Trophoblast cell (in vitro differentiated cells and primary cell): ENCODE measurements around the gene SLC35F3.

ENCODE experiments used
- DNase-seq, 2 donors: peaks; one replicate each; pipeline ENCODE4 v3.0.0-alpha.2; 2016
- H2AFZ ChIP-seq: 2 replicates; pipeline ENCODE4 v1.6.1; 2013; ENCODE audit warnings: low read length, moderate library complexity, mild to moderate bottlenecking; ENCODE audit not compliant: insufficient read depth, poor library complexity
- H2AK5ac ChIP-seq: 2 replicates; pipeline ENCODE4 v1.6.1; 2013; ENCODE audit warnings: mild to moderate bottlenecking, low read length
- H2BK120ac ChIP-seq: 2 replicates; pipeline ENCODE4 v1.6.1; 2013; ENCODE audit warnings: low read length, mild to moderate bottlenecking, moderate library complexity; ENCODE audit not compliant: insufficient read depth, poor library complexity
- H2BK12ac ChIP-seq: 2 replicates; pipeline ENCODE4 v1.6.1; 2013; ENCODE audit warnings: mild to moderate bottlenecking, low read length, moderate library complexity
- H2BK5ac ChIP-seq: 2 replicates; pipeline ENCODE4 v1.6.1; 2013; ENCODE audit warnings: low read length, low read depth, moderate library complexity, mild to moderate bottlenecking; ENCODE audit not compliant: poor library complexity
- H3K14ac ChIP-seq: 2 replicates; pipeline ENCODE4 v1.6.1; 2013; ENCODE audit warnings: mild to moderate bottlenecking, low read length
- H3K18ac ChIP-seq: 2 replicates; pipeline ENCODE4 v1.6.1; 2013; ENCODE audit warnings: mild to moderate bottlenecking, low read length
- H3K23ac ChIP-seq: 2 replicates; pipeline ENCODE4 v1.6.1; 2013; ENCODE audit warnings: low read length
- H3K27ac ChIP-seq: 2 replicates; pipeline ENCODE4 v1.5.1; 2013; ENCODE audit warnings: low read depth, mild to moderate bottlenecking, inconsistent platforms, low read length, moderate library complexity
- H3K27me3 ChIP-seq: 2 replicates; pipeline ENCODE4 v1.6.1; 2013; ENCODE audit warnings: inconsistent platforms, mild to moderate bottlenecking, low read length, moderate library complexity; ENCODE audit not compliant: insufficient read depth
- H3K36me3 ChIP-seq, 2 experiments: 1 replicate in 1 of 2; 2 replicates in 1 of 2; pipeline ENCODE4 v1.6.1; 2013; ENCODE audit warnings: low read length in 2 of 2, mild to moderate bottlenecking in 2 of 2, moderate library complexity in 1 of 2; ENCODE audit not compliant: insufficient read depth in 2 of 2, control insufficient read depth in 1 of 2
- H3K4ac ChIP-seq: 2 replicates; pipeline ENCODE4 v1.6.1; 2013; ENCODE audit warnings: low read depth, mild to moderate bottlenecking, low read length, moderate library complexity
- H3K4me1 ChIP-seq, 2 experiments: 1 replicate in 1 of 2; 2 replicates in 1 of 2; pipeline ENCODE4 v1.6.1; 2013; ENCODE audit warnings: low read length in 2 of 2, mild to moderate bottlenecking in 2 of 2, moderate library complexity in 1 of 2; ENCODE audit not compliant: insufficient read depth in 2 of 2, control insufficient read depth in 1 of 2
- H3K4me2 ChIP-seq: 2 replicates; pipeline ENCODE4 v1.6.1; 2013; ENCODE audit warnings: inconsistent platforms, mild to moderate bottlenecking, low read length, moderate library complexity
- H3K4me3 ChIP-seq: 2 replicates; pipeline ENCODE4 v1.5.1; 2013; ENCODE audit warnings: mild to moderate bottlenecking, low read depth, low read length, inconsistent platforms
- H3K79me1 ChIP-seq: one replicate; pipeline ENCODE4 v1.6.1; 2013; ENCODE audit warnings: low read length
- H3K79me2 ChIP-seq: 2 replicates; pipeline ENCODE4 v1.6.1; 2013; ENCODE audit warnings: low read length, mild to moderate bottlenecking; ENCODE audit not compliant: control insufficient read depth, insufficient read depth, poor library complexity
- H3K9ac ChIP-seq: 2 replicates; pipeline ENCODE4 v1.6.1; 2013; ENCODE audit warnings: mild to moderate bottlenecking, low read length
- H3K9me3 ChIP-seq: 2 replicates; pipeline ENCODE4 v1.6.1; 2013; ENCODE audit warnings: low read depth, mild to moderate bottlenecking, control low read depth, inconsistent platforms, low read length; ENCODE audit not compliant: insufficient read depth
- H4K12ac ChIP-seq: 2 replicates; pipeline ENCODE4 v1.6.1; 2013; ENCODE audit warnings: low read depth, mild to moderate bottlenecking, low read length, moderate library complexity
- H4K8ac ChIP-seq: 2 replicates; pipeline ENCODE4 v1.6.1; 2013; ENCODE audit warnings: low read depth, mild to moderate bottlenecking, low read length, moderate library complexity
- H4K91ac ChIP-seq: one replicate; pipeline ENCODE4 v1.6.1; 2013; ENCODE audit warnings: low read depth, mild to moderate bottlenecking, low read length, moderate library complexity
- WGBS: extraction: QIAGEN DNeasy Blood & Tissue Kit; methylation state at CpG from one replicate; pipeline ENCODE4 v1.1.7; 2013; ENCODE audit warnings: missing lambda C conversion rate; ENCODE audit not compliant: insufficient read length, insufficient coverage; ENCODE audit errors: extremely low coverage; 5-methylcytosine and 5-hydroxymethylcytosine counted together

Gene SLC35F3

GRCh38 chr1:234148350-234148749, 243.9 kb downstream of the SLC35F3 start:
- Histone ChIP-seq H2BK5ac (no peak overlapping the region), H4K8ac (no peak overlapping the region), H3K23ac (no peak overlapping the region), H2AFZ (no peak overlapping the region), H3K79me2 (no peaks in the 10 kb centered on the region), H3K4me3 (no peak overlapping the region), H3K9me3 (no peaks in the 10 kb centered on the region), H3K27me3 (no peaks in the 10 kb centered on the region), H3K36me3 (no peaks in the 10 kb centered on the region), H3K14ac (no peak overlapping the region), H2BK120ac (no peak overlapping the region), H3K4me1 (no peaks in the 10 kb centered on the region), H3K9ac (no peak overlapping the region), H3K4ac (no peak overlapping the region), H3K4me2 (no peak overlapping the region), H2BK12ac (no peak overlapping the region), H3K18ac (no peak overlapping the region), H4K91ac (no peak overlapping the region), H3K27ac (no peak overlapping the region), H3K79me1 (no peaks in the 10 kb centered on the region), H4K12ac (no peak overlapping the region), H2AK5ac (no peak overlapping the region)
- no CpG with 5 or more reads among the region's 3 CpGs for WGBS
- no peak for DNase-seq

DNA sequence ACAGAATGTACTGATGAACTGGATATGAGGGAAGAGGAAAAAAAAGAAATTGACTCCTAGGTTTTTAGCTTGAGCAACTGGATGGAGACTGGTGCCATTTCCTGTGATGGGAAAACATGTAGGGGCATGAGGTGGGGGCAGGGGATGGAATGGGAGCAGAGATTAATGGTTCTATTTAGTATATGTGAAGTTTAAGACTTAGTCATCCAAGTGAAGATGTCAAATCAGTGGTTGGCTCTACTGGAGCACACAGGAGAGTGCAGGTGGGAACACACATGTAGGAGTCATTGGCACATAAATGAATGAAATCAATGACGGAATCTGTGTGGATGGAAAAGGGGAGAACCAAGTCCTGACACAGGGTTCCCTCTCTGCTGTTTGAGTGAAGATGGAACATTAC, 244.3 kb downstream of the SLC35F3 start:
- no peak overlapping the region for H2BK12ac ChIP-seq
- H3K4me3 ChIP-seq = no peak overlapping the region
- no peak overlapping the region for H2BK120ac ChIP-seq
- no peaks in the 10 kb centered on the region for H3K79me2 ChIP-seq
- no peaks in the 10 kb centered on the region for H3K27me3 ChIP-seq
- H2AFZ ChIP-seq = no peak overlapping the region
- no peak overlapping the region for H3K23ac ChIP-seq
- H3K14ac ChIP-seq = no peak overlapping the region
- H4K8ac ChIP-seq = no peak overlapping the region
- no peaks in the 10 kb centered on the region for H3K79me1 ChIP-seq
- H4K91ac ChIP-seq = no peak overlapping the region
- H2AK5ac ChIP-seq = no peak overlapping the region
- no peak overlapping the region for H3K27ac ChIP-seq
- no peak overlapping the region for H3K18ac ChIP-seq
- H2BK5ac ChIP-seq = no peak overlapping the region
- no peak overlapping the region for H3K4me2 ChIP-seq
- no peaks in the 10 kb centered on the region for H3K4me1 ChIP-seq
- no peak overlapping the region for H4K12ac ChIP-seq
- H3K36me3 ChIP-seq = no peaks in the 10 kb centered on the region
- no CpG with 5 or more reads among the region's 1 CpG for WGBS
- no peak overlapping the region for H3K9ac ChIP-seq
- no peak for DNase-seq
- no peak overlapping the region for H3K4ac ChIP-seq
- no peaks in the 10 kb centered on the region for H3K9me3 ChIP-seq

DNA sequence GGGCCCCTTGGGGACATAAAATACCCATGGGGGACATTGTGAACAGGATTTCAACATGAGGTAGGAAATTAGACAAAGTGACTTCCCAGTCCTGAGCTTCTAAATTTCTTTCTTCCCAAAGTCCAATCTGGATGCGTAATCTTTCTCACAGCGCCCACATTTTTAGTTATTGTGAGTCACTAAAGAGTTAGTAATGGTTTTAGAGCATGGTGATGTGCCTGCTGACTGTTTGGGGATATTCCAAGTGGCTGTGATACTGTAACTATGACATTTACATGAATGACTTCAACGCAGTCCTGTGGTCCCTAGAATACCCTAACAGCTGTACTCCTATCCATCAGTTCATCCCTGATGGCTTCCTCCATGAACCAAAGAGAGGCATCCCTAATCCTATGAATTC, 244.7 kb downstream of the SLC35F3 start:
- H3K79me1 ChIP-seq = no peaks in the 10 kb centered on the region
- H4K8ac ChIP-seq = no peak overlapping the region
- WGBS = no CpG with 5 or more reads among the region's 3 CpGs
- no peaks in the 10 kb centered on the region for H3K4me1 ChIP-seq
- DNase-seq = no peak
- no peak overlapping the region for H3K23ac ChIP-seq
- no peak overlapping the region for H4K12ac ChIP-seq
- H2AFZ ChIP-seq = no peak overlapping the region
- H3K36me3 ChIP-seq = no peaks in the 10 kb centered on the region
- no peak overlapping the region for H3K14ac ChIP-seq
- H3K4me2 ChIP-seq = no peak overlapping the region
- H3K27me3 ChIP-seq = no peaks in the 10 kb centered on the region
- H3K9me3 ChIP-seq = no peaks in the 10 kb centered on the region
- H3K4ac ChIP-seq = no peak overlapping the region
- H3K4me3 ChIP-seq = no peak overlapping the region
- no peak overlapping the region for H3K9ac ChIP-seq
- no peak overlapping the region for H4K91ac ChIP-seq
- no peak overlapping the region for H2BK5ac ChIP-seq
- no peak overlapping the region for H2BK12ac ChIP-seq
- H2AK5ac ChIP-seq = no peak overlapping the region
- no peak overlapping the region for H2BK120ac ChIP-seq
- H3K79me2 ChIP-seq = no peaks in the 10 kb centered on the region
- H3K27ac ChIP-seq = no peak overlapping the region
- no peak overlapping the region for H3K18ac ChIP-seq

DNA sequence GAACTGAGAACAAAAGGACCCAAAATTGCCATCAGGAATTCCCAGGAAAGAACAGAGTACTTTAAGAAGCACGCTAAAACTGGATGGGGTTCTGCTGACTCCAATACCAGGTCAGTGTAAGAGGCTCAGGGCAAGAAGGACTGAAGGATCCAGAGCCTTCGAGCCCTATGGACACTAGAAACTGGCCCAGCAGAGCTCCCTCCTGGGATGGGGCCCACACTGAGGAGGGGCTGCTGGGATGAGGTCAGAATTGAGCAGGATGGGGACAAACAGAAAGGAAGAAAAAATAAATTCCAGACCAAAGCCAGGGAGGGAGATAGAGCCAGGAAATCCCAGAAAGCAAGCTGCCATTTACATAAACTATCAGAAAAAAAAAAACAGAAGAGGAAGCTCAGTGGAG, 246.4 kb downstream of the SLC35F3 start:
- Histone ChIP-seq H3K4me1 (no peaks in the 10 kb centered on the region), H3K27ac (no peak overlapping the region), H3K4me2 (no peak overlapping the region), H2BK5ac (no peak overlapping the region), H2AFZ (no peak overlapping the region), H2BK120ac (no peak overlapping the region), H3K23ac (no peak overlapping the region), H4K91ac (no peak overlapping the region), H3K9ac (no peak overlapping the region), H3K4me3 (no peak overlapping the region), H3K27me3 (no peaks in the 10 kb centered on the region), H4K12ac (no peak overlapping the region), H3K9me3 (no peaks in the 10 kb centered on the region), H2BK12ac (no peak overlapping the region), H2AK5ac (no peak overlapping the region), H3K79me2 (no peaks in the 10 kb centered on the region), H3K18ac (no peak overlapping the region), H3K79me1 (no peaks in the 10 kb centered on the region), H4K8ac (no peak overlapping the region), H3K14ac (no peak overlapping the region), H3K4ac (no peak overlapping the region), H3K36me3 (no peaks in the 10 kb centered on the region)
- no peak for DNase-seq
- whole genome bisulfite sequencing = no CpG with 5 or more reads among the region's 2 CpGs
